B cell (primary cell): ENCODE data around the gene HAP1. TPM values are rescaled to one million over a fixed set of nuclear protein-coding genes. Genes with fewer than 3 reads are reported as not detected.

Source experiments
- ATAC-seq: fragments of 200-7000 bp; cut with Tn5 transposase; one replicate; pipeline ENCODE4 v1.10.0; 2021; ENCODE audit warnings: low read depth, mild to moderate bottlenecking, moderate number of reproducible peaks, moderate library complexity
- CTCF ChIA-PET: fragments of 350-600 bp; sonication (Branson Sonifier 250); formaldehyde crosslinking; loops from one replicate; lab custom pipeline; 2021; ENCODE audit warnings: antibody characterized with exemption, inconsistent platforms; lab: Charles Lee
- POLR2A ChIA-PET: fragments of 350-600 bp; sonication (Branson Sonifier 250); formaldehyde crosslinking; loops from one replicate; lab custom pipeline; 2021; ENCODE audit warnings: antibody characterized with exemption; lab: Charles Lee
- DNase-seq: peaks from one replicate; pipeline ENCODE4 v3.0.0; 2013
- H2AFZ ChIP-seq: 2 replicates; pipeline ENCODE4 v1.6.1; 2012; ENCODE audit warnings: mild to moderate bottlenecking, low read depth, low read length; ENCODE audit not compliant: insufficient read depth, poor library complexity, severe bottlenecking
- H3K27ac ChIP-seq, 2 donors: 1 replicate in 1 of 2; 2 replicates in 1 of 2; pipeline ENCODE4 v1.5.1; 2012 to 2013; ENCODE audit warnings: low read length in 2 of 2, mild to moderate bottlenecking in 2 of 2, moderate library complexity in 1 of 2
- H3K27me3 ChIP-seq, 4 experiments: fragments of 200-600 bp in 1 of 4; sonication (generic) in 1 of 4; replicated peaks in 1 of 4; 1 replicate in 2 of 4; 2 replicates in 2 of 4; pipeline versions ENCODE4 v1.6.1 to v1.7.0; 2013 to 2016; ENCODE audit warnings: low read length in 3 of 4, mild to moderate bottlenecking in 2 of 4, mixed read lengths in 1 of 4, moderate library complexity in 1 of 4; ENCODE audit not compliant: insufficient read depth in 4 of 4, control insufficient read depth in 3 of 4; ENCODE audit errors: control extremely low read depth in 1 of 4
- H3K36me3 ChIP-seq, 2 experiments: replicated peaks in 1 of 2; 1 replicate in 1 of 2; 2 replicates in 1 of 2; pipeline versions ENCODE4 v1.6.1 to v1.7.1; 2013; ENCODE audit warnings: low read length in 1 of 2; ENCODE audit not compliant: insufficient read depth in 2 of 2, control insufficient read depth in 1 of 2; ENCODE audit errors: control extremely low read depth in 1 of 2, extremely low read depth in 1 of 2
- H3K4me1 ChIP-seq, 2 donors: fragments of 200-600 bp in 1 of 2; sonication (generic) in 1 of 2; 1 replicate in 1 of 2; 2 replicates in 1 of 2; pipeline versions ENCODE4 v1.5.1 to v1.6.1; 2013 to 2017; ENCODE audit warnings: low read length in 2 of 2; ENCODE audit not compliant: control insufficient read depth in 2 of 2, insufficient read depth in 2 of 2
- H3K4me2 ChIP-seq: replicated peaks from 2 replicates; pipeline ENCODE3; 2012; ENCODE audit warnings: mild to moderate bottlenecking, low read depth, low read length; ENCODE audit not compliant: poor library complexity, severe bottlenecking
- H3K4me3 ChIP-seq, 5 experiments: fragments of 200-600 bp in 1 of 5; sonication (generic) in 1 of 5; 1 replicate in 3 of 5; 2 replicates in 2 of 5; pipeline versions ENCODE4 v1.5.1 to v1.7.0; 2011 to 2016; ENCODE audit warnings: low read length in 4 of 5, mild to moderate bottlenecking in 4 of 5, low read depth in 2 of 5, control low read depth in 1 of 5, moderate library complexity in 1 of 5; ENCODE audit not compliant: insufficient read depth in 1 of 5; ENCODE audit errors: control extremely low read depth in 1 of 5, extremely low read depth in 1 of 5
- H3K79me2 ChIP-seq: fragments of 200-600 bp; sonication (generic); one replicate; pipeline ENCODE4 v1.6.0; 2016; ENCODE audit warnings: low read length; ENCODE audit not compliant: control insufficient read depth, insufficient read depth
- H3K9ac ChIP-seq: fragments of 200-600 bp; sonication (generic); 2 replicates; pipeline ENCODE4 v1.6.1; 2017; ENCODE audit warnings: mild to moderate bottlenecking, low read length, moderate library complexity
- H3K9me3 ChIP-seq, 3 donors: one replicate each; pipeline versions ENCODE4 v1.6.1 to v1.7.1; 2013; ENCODE audit warnings: low read length in 2 of 3; ENCODE audit not compliant: control insufficient read depth in 2 of 3, insufficient read depth in 1 of 3; ENCODE audit errors: control extremely low read depth in 1 of 3
- H4K20me1 ChIP-seq: 2 replicates; pipeline ENCODE4 v1.6.0; 2012; ENCODE audit warnings: mild to moderate bottlenecking, low read length; ENCODE audit not compliant: insufficient read depth, control insufficient read depth, poor library complexity, severe bottlenecking
- H3K27ac Mint-ChIP-seq: one replicate; pipeline ENCODE4 v1.8.0; 2021; ENCODE audit warnings: mixed read lengths
- H3K27me3 Mint-ChIP-seq: one replicate; pipeline ENCODE4 v1.8.0; 2021; ENCODE audit warnings: mixed read lengths
- H3K4me1 Mint-ChIP-seq: one replicate; pipeline ENCODE4 v1.8.0; 2021; ENCODE audit warnings: mixed read lengths
- H3K4me3 Mint-ChIP-seq: one replicate; pipeline ENCODE4 v1.8.0; 2021; ENCODE audit warnings: mixed read lengths
- H3K9me3 Mint-ChIP-seq: one replicate; pipeline ENCODE4 v1.8.0; 2022; ENCODE audit warnings: mixed read lengths; ENCODE audit not compliant: insufficient read depth
- CTCF ChIP-seq: fragments of 200-600 bp; IDR thresholded peaks from one replicate; pipeline ENCODE4 v1.8.0; 2022; ENCODE audit warnings: antibody characterized with exemption, mild to moderate bottlenecking
- EZH2 ChIP-seq: IDR thresholded peaks from 2 replicates; pipeline ENCODE4 v1.6.1; 2012; ENCODE audit warnings: borderline replicate concordance, low read depth, mild to moderate bottlenecking, moderate library complexity, low read length; ENCODE audit not compliant: insufficient read depth, poor library complexity, severe bottlenecking
- WGBS: methylation state at CpG from one replicate; pipeline ENCODE4 v1.1.5; 2013; ENCODE audit warnings: missing lambda C conversion rate; ENCODE audit not compliant: insufficient coverage; 5-methylcytosine and 5-hydroxymethylcytosine counted together
- intact Hi-C: fragments of 100-400 bp; cut with micrococcal nuclease; formaldehyde crosslinking; loops from one replicate; pipeline ENCODE4 v1.10.0; 2022
- polyA plus RNA-seq: library from polyadenylated mRNA; depleted of rRNA; stranded (reverse); fragments of >200 nt; gene quantifications from 2 replicates; pipeline ENCODE4 v1.2.3, GENCODE V29; 2012
- total RNA-seq, 2 donors: library from RNA; stranded (reverse); fragments of 120-200 nt in 1 of 2; gene quantifications; 1 replicate in 1 of 2; 2 replicates in 1 of 2; pipeline versions ENCODE4 v1.2.3 to v1.2.4, GENCODE V29; 2013 to 2022

Gene HAP1
- total and polyA plus RNA-seq, 2 donors (not counting 1 experiment from before 2014, with no cell fraction given) = 0.03 to 0.37 TPM

GRCh38 chr17:41768682-41769288, 34.3 kb upstream of the HAP1 start:
- Histone ChIP-seq H3K79me2 (peaks cover 23% of the 10 kb centered on the region), H3K9me3 (no peaks in the 10 kb centered on the region), H3K27me3 (no peaks in the 10 kb centered on the region), H4K20me1 (peaks cover 23% of the 10 kb centered on the region), H2AFZ (no peak overlapping the region), H3K4me1 (peaks cover 7 to 21% of the 10 kb centered on the region in 2 donors), H3K27ac (no peak overlapping the region), H3K36me3 (peaks cover 0 to 77% of the 10 kb centered on the region in 2 experiments), H3K4me2 (no peak overlapping the region), H3K4me3 (no peak overlapping the region), H3K9ac (no peak overlapping the region)
- no peak for TF ChIP-seq EZH2
- no peak for TF ChIP-seq CTCF
- ChIA-PET CTCF (interaction anchor here (0.6 to 1.9 kb wide), 4 partner anchors 17 to 32 kb away, joined by 3 to 6 read pairs (median 5); partner anchors contain the start of gene JUP), POLR2A (no interaction called here)
- WGBS = 98% methylated on average over 23 of the region's 23 CpGs
- H3K27ac Mint-ChIP-seq = no peak overlapping the region
- intact Hi-C loops = no loop called here
- no peak overlapping the region for H3K4me3 Mint-ChIP-seq
- DNase-seq (no peak), ATAC-seq (no peak)
- H3K9me3 Mint-ChIP-seq = no peaks in the 10 kb centered on the region
- no peaks in the 10 kb centered on the region for H3K27me3 Mint-ChIP-seq
- H3K4me1 Mint-ChIP-seq = peaks cover 15% of the 10 kb centered on the region

GRCh38 chr17:41767324-41768042, 33.0 kb upstream of the HAP1 start:
- no peak for ATAC-seq
- H3K4me1 ChIP-seq = peaks cover 7 to 12% of the 10 kb centered on the region in 2 donors
- no peak for DNase-seq
- H3K27me3 ChIP-seq = no peaks in the 10 kb centered on the region
- no peak overlapping the region for H3K27ac Mint-ChIP-seq
- H3K9me3 Mint-ChIP-seq = no peaks in the 10 kb centered on the region
- H3K27me3 Mint-ChIP-seq = no peaks in the 10 kb centered on the region
- ChIA-PET CTCF (interaction anchor here (1.0 to 1.9 kb wide), 3 partner anchors 19 to 30 kb away, joined by 3 to 6 read pairs (median 5); partner anchors contain the start of gene JUP), POLR2A (interaction anchor here (1.2 kb wide), 1 partner anchor 18 kb away, joined by 3 read pairs; no protein-coding TSS in a partner anchor)
- peaks cover 0 to 81% of the 10 kb centered on the region in 2 experiments for H3K36me3 ChIP-seq
- no peak overlapping the region for H3K4me3 Mint-ChIP-seq
- WGBS = 95% methylated on average over 14 of the region's 18 CpGs
- H3K9me3 ChIP-seq = no peaks in the 10 kb centered on the region
- peaks cover 10% of the 10 kb centered on the region for H4K20me1 ChIP-seq
- no peak overlapping the region for H3K27ac ChIP-seq
- H3K9ac ChIP-seq = no peak overlapping the region
- H3K4me1 Mint-ChIP-seq = peaks cover 12% of the 10 kb centered on the region
- intact Hi-C loops = no loop called here
- no peak overlapping the region for H3K4me3 ChIP-seq
- no peak overlapping the region for H2AFZ ChIP-seq
- H3K4me2 ChIP-seq = no peak overlapping the region
- TF ChIP-seq EZH2 (no peak), CTCF (no peak)
- peaks cover 10% of the 10 kb centered on the region for H3K79me2 ChIP-seq
